GM23338 (cell line): Measurements from ENCODE around the gene EFCAB6. TPM values are rescaled to one million over a fixed set of nuclear protein-coding genes. Genes with fewer than 3 reads are reported as not detected.

Experiments used
- ATAC-seq: fragments of 200-7000 bp; cut with Tn5 transposase; 3 replicates; pipeline ENCODE4 v1.9.1; 2020
- DNase-seq: peaks from one replicate; pipeline ENCODE4 v3.0.0-alpha.2; 2015; ENCODE audit warnings: low spot score
- H2AFZ ChIP-seq: fragments of 200-600 bp; sonication (generic); 2 replicates; pipeline ENCODE4 v1.8.0; 2016; ENCODE audit warnings: antibody characterized with exemption, mild to moderate bottlenecking, moderate library complexity
- H3F3A ChIP-seq: fragments of 200-600 bp; sonication (generic); replicated peaks from 2 replicates; pipeline ENCODE4 v1.8.0; 2017; ENCODE audit warnings: antibody characterized with exemption, mixed run types, low read depth
- H3K27ac ChIP-seq: fragments of 200-600 bp; sonication (generic); 2 replicates; pipeline ENCODE4 v1.6.1; 2016; ENCODE audit warnings: low read depth
- H3K27me3 ChIP-seq: fragments of 200-600 bp; sonication (generic); 2 replicates; pipeline ENCODE4 v1.8.0; 2016; ENCODE audit warnings: mild to moderate bottlenecking, mixed run types, moderate library complexity; ENCODE audit not compliant: insufficient read depth
- H3K36me3 ChIP-seq: fragments of 200-600 bp; sonication (generic); 2 replicates; pipeline ENCODE4 v1.8.0; 2016; ENCODE audit warnings: mild to moderate bottlenecking; ENCODE audit not compliant: insufficient read depth
- H3K4me1 ChIP-seq: fragments of 200-600 bp; sonication (generic); 2 replicates; pipeline ENCODE4 v1.8.0; 2016; ENCODE audit warnings: mild to moderate bottlenecking, moderate library complexity; ENCODE audit not compliant: insufficient read depth
- H3K4me2 ChIP-seq: fragments of 200-600 bp; sonication (generic); 2 replicates; pipeline ENCODE4 v1.7.1; 2017; ENCODE audit warnings: mixed run types
- H3K4me3 ChIP-seq: fragments of 200-600 bp; sonication (generic); 2 replicates; pipeline ENCODE4 v1.6.1; 2016; ENCODE audit warnings: mixed run types
- H3K79me2 ChIP-seq: fragments of 200-600 bp; sonication (generic); replicated peaks from 2 replicates; pipeline ENCODE4 v1.8.0; 2017; ENCODE audit warnings: mild to moderate bottlenecking; ENCODE audit not compliant: insufficient read depth
- H3K9me2 ChIP-seq: fragments of 200-600 bp; sonication (generic); 2 replicates; pipeline ENCODE4 v1.8.0; 2017; ENCODE audit not compliant: insufficient read depth
- H4K20me1 ChIP-seq: fragments of 200-600 bp; sonication (generic); replicated peaks from 2 replicates; pipeline ENCODE4 v1.8.0; 2017; ENCODE audit warnings: mild to moderate bottlenecking; ENCODE audit not compliant: insufficient read depth
- H3K27ac Mint-ChIP-seq: 2 replicates; pipeline ENCODE4 v1.8.0; 2020; ENCODE audit warnings: inconsistent platforms, mild to moderate bottlenecking, moderate library complexity, mixed read lengths
- H3K27me3 Mint-ChIP-seq: 3 replicates; pipeline ENCODE4 v1.8.0; 2022; ENCODE audit warnings: low read depth, mild to moderate bottlenecking, moderate library complexity, mixed read lengths, inconsistent platforms; ENCODE audit not compliant: insufficient read depth, poor library complexity
- H3K36me3 Mint-ChIP-seq: 3 replicates; pipeline ENCODE4 v1.8.0; 2021; ENCODE audit warnings: low read depth, mild to moderate bottlenecking, inconsistent platforms, moderate library complexity, mixed read lengths
- H3K4me1 Mint-ChIP-seq: 3 replicates; pipeline ENCODE4 v1.8.0; 2020; ENCODE audit warnings: mild to moderate bottlenecking, inconsistent platforms, mixed read lengths
- H3K4me3 Mint-ChIP-seq: 3 replicates; pipeline ENCODE4 v1.8.0; 2021; ENCODE audit warnings: moderate library complexity, mild to moderate bottlenecking, inconsistent platforms, mixed read lengths
- H3K9me3 Mint-ChIP-seq: 3 replicates; pipeline ENCODE4 v1.8.0; 2020; ENCODE audit warnings: moderate library complexity, mild to moderate bottlenecking, inconsistent platforms, mixed read lengths
- CREB1 ChIP-seq: fragments of 250-450 bp; sonication (Bioruptor Pico); IDR thresholded peaks from 2 replicates; pipeline ENCODE4 v1.5.0; 2020; ENCODE audit warnings: low read depth, mild to moderate bottlenecking, moderate library complexity
- EZH2phosphoT487 ChIP-seq: fragments of 200-600 bp; sonication (generic); IDR thresholded peaks from one replicate; pipeline ENCODE4 v1.8.1; 2018; ENCODE audit warnings: antibody characterized with exemption; ENCODE audit not compliant: unreplicated experiment
- JUNB ChIP-seq: IDR thresholded peaks from one replicate; pipeline ENCODE4 v1.6.1; 2016; ENCODE audit warnings: antibody characterized with exemption; ENCODE audit not compliant: unreplicated experiment
- POLR2AphosphoS5 ChIP-seq: IDR thresholded peaks from 2 replicates; pipeline ENCODE4 v1.6.1; 2016; ENCODE audit warnings: antibody characterized with exemption, low read depth
- ZNF331 ChIP-seq: fragments of 250-450 bp; sonication (Bioruptor Pico); IDR thresholded peaks from 2 replicates; pipeline ENCODE4 v1.5.0; 2020; ENCODE audit warnings: low read depth, mild to moderate bottlenecking, moderate library complexity
- polyA plus RNA-seq: library from polyadenylated mRNA; unstranded; fragments of >200 nt; fragmentation: Nextera tagmentation; extraction: Ambion mirVana; gene quantifications from 2 replicates; pipeline ENCODE4 v1.2.1, GENCODE V29; 2016
- total RNA-seq: library from RNA; depleted of rRNA; stranded (reverse); fragments of >200 nt; shearing (Covaris generic); gene quantifications from 2 replicates; pipeline ENCODE4 v1.2.3, GENCODE V29; 2014
- TF ChIP-seq, protein P1 (sequence below): IDR thresholded peaks from one replicate; pipeline ENCODE4 v1.6.1; 2018; ENCODE audit warnings: antibody characterized with exemption; ENCODE audit not compliant: unreplicated experiment
- TF ChIP-seq, protein P2 (sequence below): fragments of 250-450 bp; sonication (Bioruptor Pico); IDR thresholded peaks from 2 replicates; pipeline ENCODE4 v1.5.0; 2020; ENCODE audit warnings: mild to moderate bottlenecking, moderate library complexity
- TF ChIP-seq, protein P3 (sequence below), 2 experiments: fragments of 200-600 bp in 1 of 2; sonication (generic) in 1 of 2; conservative IDR thresholded peaks; 2 replicates each; pipeline versions ENCODE4 v1.5.1 to v1.6.1; 2016 to 2017; ENCODE audit warnings: antibody characterized with exemption in 2 of 2, low read depth in 2 of 2, mild to moderate bottlenecking in 2 of 2, moderate library complexity in 1 of 2

EFCAB6 gene
- total and polyA plus RNA-seq, 2 experiments from 2014 or later, result 1.1 to 1.8 TPM

DNA sequence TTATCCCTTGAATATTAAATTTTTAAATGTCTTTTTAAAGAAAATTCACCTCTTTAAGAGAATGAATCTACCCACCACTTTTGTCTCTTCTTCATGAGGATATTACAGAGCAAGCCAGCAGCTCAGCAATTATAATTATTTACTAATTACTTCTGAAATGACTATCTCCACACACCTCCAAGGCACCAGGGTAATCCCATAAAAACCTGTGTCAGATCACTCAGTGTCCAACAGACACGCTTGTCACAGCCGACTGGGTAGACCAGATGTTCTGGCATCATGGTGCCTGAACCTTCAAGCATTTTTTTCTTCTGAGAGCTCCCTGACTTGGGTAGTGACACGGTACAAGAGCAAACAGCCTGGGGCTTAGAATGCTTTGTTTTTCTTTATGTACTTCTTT, 61.4 kb downstream of the EFCAB6 start:
- peaks cover 27% of the 10 kb centered on the region for H3K4me1 ChIP-seq

More for the DNA sequence above, 61.4 kb downstream of the EFCAB6 start:
- H3K9me2 ChIP-seq, result no peaks in the 10 kb centered on the region; the same call in 1 of the 2 replicates
- DNase-seq, result no peak
- no peak for TF ChIP-seq POLR2AphosphoS5
- TF ChIP-seq JUNB, result no peak
- TF ChIP-seq, protein P1, sequence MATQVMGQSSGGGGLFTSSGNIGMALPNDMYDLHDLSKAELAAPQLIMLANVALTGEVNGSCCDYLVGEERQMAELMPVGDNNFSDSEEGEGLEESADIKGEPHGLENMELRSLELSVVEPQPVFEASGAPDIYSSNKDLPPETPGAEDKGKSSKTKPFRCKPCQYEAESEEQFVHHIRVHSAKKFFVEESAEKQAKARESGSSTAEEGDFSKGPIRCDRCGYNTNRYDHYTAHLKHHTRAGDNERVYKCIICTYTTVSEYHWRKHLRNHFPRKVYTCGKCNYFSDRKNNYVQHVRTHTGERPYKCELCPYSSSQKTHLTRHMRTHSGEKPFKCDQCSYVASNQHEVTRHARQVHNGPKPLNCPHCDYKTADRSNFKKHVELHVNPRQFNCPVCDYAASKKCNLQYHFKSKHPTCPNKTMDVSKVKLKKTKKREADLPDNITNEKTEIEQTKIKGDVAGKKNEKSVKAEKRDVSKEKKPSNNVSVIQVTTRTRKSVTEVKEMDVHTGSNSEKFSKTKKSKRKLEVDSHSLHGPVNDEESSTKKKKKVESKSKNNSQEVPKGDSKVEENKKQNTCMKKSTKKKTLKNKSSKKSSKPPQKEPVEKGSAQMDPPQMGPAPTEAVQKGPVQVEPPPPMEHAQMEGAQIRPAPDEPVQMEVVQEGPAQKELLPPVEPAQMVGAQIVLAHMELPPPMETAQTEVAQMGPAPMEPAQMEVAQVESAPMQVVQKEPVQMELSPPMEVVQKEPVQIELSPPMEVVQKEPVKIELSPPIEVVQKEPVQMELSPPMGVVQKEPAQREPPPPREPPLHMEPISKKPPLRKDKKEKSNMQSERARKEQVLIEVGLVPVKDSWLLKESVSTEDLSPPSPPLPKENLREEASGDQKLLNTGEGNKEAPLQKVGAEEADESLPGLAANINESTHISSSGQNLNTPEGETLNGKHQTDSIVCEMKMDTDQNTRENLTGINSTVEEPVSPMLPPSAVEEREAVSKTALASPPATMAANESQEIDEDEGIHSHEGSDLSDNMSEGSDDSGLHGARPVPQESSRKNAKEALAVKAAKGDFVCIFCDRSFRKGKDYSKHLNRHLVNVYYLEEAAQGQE, result no peak
- TF ChIP-seq EZH2phosphoT487, result no peak
- TF ChIP-seq, protein P2, sequence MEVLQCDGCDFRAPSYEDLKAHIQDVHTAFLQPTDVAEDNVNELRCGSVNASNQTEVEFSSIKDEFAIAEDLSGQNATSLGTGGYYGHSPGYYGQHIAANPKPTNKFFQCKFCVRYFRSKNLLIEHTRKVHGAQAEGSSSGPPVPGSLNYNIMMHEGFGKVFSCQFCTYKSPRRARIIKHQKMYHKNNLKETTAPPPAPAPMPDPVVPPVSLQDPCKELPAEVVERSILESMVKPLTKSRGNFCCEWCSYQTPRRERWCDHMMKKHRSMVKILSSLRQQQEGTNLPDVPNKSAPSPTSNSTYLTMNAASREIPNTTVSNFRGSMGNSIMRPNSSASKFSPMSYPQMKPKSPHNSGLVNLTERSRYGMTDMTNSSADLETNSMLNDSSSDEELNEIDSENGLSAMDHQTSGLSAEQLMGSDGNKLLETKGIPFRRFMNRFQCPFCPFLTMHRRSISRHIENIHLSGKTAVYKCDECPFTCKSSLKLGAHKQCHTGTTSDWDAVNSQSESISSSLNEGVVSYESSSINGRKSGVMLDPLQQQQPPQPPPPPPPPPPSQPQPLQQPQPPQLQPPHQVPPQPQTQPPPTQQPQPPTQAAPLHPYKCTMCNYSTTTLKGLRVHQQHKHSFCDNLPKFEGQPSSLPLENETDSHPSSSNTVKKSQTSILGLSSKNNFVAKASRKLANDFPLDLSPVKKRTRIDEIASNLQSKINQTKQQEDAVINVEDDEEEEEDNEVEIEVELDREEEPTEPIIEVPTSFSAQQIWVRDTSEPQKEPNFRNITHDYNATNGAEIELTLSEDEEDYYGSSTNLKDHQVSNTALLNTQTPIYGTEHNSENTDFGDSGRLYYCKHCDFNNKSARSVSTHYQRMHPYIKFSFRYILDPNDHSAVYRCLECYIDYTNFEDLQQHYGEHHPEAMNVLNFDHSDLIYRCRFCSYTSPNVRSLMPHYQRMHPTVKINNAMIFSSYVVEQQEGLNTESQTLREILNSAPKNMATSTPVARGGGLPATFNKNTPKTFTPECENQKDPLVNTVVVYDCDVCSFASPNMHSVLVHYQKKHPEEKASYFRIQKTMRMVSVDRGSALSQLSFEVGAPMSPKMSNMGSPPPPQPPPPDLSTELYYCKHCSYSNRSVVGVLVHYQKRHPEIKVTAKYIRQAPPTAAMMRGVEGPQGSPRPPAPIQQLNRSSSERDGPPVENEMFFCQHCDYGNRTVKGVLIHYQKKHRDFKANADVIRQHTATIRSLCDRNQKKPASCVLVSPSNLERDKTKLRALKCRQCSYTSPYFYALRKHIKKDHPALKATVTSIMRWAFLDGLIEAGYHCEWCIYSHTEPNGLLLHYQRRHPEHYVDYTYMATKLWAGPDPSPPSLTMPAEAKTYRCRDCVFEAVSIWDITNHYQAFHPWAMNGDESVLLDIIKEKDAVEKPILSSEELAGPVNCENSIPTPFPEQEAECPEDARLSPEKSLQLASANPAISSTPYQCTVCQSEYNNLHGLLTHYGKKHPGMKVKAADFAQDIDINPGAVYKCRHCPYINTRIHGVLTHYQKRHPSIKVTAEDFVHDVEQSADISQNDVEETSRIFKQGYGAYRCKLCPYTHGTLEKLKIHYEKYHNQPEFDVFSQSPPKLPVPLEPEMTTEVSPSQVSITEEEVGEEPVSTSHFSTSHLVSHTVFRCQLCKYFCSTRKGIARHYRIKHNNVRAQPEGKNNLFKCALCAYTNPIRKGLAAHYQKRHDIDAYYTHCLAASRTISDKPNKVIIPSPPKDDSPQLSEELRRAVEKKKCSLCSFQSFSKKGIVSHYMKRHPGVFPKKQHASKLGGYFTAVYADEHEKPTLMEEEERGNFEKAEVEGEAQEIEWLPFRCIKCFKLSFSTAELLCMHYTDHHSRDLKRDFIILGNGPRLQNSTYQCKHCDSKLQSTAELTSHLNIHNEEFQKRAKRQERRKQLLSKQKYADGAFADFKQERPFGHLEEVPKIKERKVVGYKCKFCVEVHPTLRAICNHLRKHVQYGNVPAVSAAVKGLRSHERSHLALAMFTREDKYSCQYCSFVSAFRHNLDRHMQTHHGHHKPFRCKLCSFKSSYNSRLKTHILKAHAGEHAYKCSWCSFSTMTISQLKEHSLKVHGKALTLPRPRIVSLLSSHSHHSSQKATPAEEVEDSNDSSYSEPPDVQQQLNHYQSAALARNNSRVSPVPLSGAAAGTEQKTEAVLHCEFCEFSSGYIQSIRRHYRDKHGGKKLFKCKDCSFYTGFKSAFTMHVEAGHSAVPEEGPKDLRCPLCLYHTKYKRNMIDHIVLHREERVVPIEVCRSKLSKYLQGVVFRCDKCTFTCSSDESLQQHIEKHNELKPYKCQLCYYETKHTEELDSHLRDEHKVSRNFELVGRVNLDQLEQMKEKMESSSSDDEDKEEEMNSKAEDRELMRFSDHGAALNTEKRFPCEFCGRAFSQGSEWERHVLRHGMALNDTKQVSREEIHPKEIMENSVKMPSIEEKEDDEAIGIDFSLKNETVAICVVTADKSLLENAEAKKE (CRISPR knock-in tag), result peak; percentile 37; the same call in 1 of the 2 replicates
- TF ChIP-seq ZNF331 (CRISPR knock-in tag), result no peak
- no peak for TF ChIP-seq CREB1 (CRISPR knock-in tag)
- TF ChIP-seq, protein P3, sequence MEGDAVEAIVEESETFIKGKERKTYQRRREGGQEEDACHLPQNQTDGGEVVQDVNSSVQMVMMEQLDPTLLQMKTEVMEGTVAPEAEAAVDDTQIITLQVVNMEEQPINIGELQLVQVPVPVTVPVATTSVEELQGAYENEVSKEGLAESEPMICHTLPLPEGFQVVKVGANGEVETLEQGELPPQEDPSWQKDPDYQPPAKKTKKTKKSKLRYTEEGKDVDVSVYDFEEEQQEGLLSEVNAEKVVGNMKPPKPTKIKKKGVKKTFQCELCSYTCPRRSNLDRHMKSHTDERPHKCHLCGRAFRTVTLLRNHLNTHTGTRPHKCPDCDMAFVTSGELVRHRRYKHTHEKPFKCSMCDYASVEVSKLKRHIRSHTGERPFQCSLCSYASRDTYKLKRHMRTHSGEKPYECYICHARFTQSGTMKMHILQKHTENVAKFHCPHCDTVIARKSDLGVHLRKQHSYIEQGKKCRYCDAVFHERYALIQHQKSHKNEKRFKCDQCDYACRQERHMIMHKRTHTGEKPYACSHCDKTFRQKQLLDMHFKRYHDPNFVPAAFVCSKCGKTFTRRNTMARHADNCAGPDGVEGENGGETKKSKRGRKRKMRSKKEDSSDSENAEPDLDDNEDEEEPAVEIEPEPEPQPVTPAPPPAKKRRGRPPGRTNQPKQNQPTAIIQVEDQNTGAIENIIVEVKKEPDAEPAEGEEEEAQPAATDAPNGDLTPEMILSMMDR (conservative IDR thresholded peaks at IDR 0.05; ENCODE audit: low read depth in 2 of 2), result no peak
- H3K36me3 Mint-ChIP-seq, result no peaks in the 10 kb centered on the region
- H4K20me1 ChIP-seq, result no peaks in the 10 kb centered on the region
- no peaks in the 10 kb centered on the region for H3K36me3 ChIP-seq
- no peaks in the 10 kb centered on the region for H3K27me3 ChIP-seq
- H3K27ac ChIP-seq, result no peak overlapping the region
- H3K4me3 Mint-ChIP-seq, result no peak overlapping the region
- H3K27me3 Mint-ChIP-seq, result peaks cover 8% of the 10 kb centered on the region
- ATAC-seq, result no peak
- no peaks in the 10 kb centered on the region for H3K79me2 ChIP-seq
- 0 out of 2 replicates have a peak, but pooled peaks cover 2% of the 10 kb centered on the region for H3F3A ChIP-seq
- 0 out of 2 replicates have a peak overlapping the region, but pooled peaks have one; percentile 40 for H2AFZ ChIP-seq
- no peak overlapping the region for H3K27ac Mint-ChIP-seq
- peak overlapping the region; percentile 48; the same call in 1 of the 2 replicates for H3K4me2 ChIP-seq
- H3K4me1 Mint-ChIP-seq, result peaks cover 23% of the 10 kb centered on the region
- no peaks in the 10 kb centered on the region for H3K9me3 Mint-ChIP-seq
- H3K4me3 ChIP-seq, result no peak overlapping the region
